HG03097 (cell line): ENCODE results near the gene CYP3A7.
"Not testable (repeated sequence)": the region's sequence is repeated elsewhere in the genome, so short reads cannot be mapped to it uniquely, and the experiment has no call there.

ENCODE experiments used
- ATAC-seq: cut with Tn5 transposase; IDR thresholded peaks from one replicate; pipeline ENCODE4 v1.9.1; 2021; ENCODE audit not compliant: unreplicated experiment, low FRiP score

Gene CYP3A7

DNA sequence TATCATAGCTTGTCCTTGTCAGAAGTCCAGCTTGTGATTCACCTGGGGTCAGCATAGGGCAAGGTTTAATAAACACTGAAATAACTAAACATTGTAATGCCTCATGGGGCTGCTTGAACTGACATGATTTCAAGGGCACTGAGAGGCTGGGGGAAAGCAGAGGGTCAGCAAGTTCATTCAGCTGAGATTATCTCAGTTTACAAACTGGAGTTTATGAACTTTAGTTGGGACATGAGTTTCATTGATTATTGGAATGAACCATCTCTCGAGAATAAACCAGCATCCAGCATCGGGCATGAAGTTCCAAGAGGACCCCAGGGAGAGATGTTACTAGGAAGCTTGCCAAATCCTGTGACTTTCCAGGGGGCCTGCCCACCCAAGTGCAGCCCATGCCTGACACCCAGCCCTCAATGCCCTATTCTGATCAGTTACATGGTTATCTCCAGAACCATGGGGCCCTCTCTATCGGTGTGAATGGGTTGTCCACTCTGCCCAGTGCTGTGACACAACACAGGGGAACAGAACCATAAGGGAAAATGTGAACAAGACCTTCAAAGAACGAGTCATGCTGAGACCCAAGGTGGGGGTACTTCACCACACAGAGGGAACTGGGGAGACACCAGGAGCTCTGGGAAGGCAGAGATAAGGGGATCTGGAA lies 7.9 kb upstream of the CYP3A7 start:
- no peak for ATAC-seq

DNA sequence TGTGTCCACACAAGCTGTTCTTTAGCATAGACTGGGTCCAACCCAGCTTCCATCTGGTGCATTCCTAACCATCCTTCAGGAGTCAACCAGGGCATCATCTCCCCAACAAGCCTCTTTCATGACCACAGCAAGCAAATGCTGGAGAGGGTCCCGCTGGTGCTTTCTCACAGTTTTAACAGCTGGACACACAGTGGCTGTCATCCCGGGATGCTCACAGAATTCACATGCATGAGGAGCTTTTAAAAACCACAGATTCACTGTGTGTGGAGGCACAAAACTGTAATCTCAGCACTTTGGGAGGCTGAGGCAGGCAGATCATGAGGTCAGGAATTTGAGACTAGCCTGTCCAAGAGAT lies 6.4 kb upstream of the CYP3A7 start:
- no peak for ATAC-seq

DNA sequence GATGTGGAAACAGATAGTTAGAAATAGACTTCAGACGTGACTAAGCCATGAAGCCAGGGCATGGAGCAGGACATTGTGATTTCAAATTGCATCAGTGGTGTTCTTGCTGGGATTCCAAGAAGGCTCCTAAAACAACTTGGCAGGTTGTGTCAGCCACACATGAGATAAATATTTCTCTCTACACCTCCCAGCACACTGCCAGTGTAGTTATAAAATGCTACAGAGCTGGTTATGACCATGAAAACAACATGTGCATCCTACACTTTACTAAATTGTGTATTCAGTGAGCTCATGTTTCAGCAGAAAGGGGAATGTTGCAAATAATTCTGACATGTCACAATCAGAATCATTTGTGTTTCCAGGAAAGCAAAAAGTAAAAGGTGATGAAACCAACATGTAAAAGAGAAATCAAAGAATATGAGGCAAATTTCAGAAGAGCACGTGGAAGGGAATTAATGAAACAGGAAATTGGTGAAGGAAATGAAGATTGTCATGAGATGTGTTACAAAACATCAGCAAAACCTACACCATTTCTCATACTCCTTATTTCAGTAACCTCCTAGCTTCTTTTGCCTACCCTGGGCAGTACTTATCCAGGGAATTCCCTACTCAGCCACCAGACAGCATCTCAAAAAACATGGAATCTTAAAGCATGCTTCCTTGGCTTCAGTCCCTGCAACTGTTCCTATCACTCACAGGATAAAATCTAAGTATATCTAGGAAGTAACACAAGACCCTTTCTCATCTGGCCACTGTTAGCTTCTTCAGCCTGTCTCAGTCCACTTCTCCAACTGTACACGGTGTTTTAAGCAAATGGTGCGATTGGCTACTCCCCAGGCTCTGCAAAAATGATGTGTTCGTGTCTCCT lies 5.8 kb upstream of the CYP3A7 start:
- ATAC-seq, result no peak

DNA sequence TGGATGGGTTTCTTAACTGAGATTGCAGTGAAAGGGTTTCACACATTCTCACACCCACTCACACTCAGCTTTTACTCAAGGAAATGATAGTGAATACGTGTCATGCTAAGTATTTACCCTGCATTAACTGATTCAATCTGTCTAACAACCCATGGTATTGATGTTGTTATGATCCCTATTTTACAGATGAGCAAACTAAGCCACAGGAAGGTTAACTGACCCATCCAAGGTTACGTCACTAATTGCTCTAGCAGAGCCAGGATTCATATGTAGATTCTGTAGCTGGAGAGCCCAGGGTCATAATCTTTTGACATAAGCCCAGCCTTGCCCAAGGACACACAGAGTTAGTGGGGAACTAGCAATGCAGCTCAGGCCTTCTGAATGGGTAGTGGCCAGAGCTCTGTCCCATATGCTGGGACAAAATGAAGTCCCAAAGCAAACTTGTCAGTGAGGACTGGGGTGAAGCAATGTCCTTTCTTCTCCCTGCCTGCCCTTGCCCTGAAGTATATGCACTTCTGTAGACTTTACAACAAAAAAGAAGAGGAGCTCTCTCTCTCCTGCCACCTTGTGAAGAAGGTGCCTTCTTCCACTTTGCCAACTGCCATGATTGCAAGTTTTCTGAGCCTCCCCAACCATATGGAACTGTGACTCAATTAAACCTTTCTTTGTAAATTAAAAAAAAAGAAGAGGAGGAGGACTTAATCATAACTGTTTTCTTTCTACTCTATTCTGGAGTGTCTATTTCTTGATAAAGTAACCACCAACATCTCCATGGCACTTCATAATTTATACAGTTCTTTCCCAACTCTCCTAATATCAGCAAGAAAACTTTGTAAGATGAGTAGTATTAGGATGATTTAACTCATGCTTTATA lies 4.9 kb upstream of the CYP3A7 start:
- ATAC-seq, result no peak

DNA sequence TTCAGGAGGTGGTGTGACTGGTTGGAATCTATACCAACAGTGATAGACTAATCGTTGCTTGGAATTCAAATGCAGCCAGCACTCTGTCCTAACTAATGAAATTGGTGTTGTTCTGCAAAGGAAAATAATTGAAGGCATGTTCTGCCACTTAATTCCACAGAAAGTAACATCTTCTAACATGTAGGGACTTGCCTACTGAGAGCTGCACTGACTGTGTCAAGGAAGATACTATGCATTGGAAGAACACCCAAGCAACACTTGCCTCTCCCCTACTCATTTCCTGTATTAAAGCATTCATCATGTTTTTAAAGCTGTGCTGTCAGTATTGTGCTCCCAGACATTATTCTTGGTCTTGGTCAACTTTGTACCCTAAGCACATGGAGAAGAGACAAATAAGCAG lies 2.7 kb upstream of the CYP3A7 start:
- no peak for ATAC-seq

DNA sequence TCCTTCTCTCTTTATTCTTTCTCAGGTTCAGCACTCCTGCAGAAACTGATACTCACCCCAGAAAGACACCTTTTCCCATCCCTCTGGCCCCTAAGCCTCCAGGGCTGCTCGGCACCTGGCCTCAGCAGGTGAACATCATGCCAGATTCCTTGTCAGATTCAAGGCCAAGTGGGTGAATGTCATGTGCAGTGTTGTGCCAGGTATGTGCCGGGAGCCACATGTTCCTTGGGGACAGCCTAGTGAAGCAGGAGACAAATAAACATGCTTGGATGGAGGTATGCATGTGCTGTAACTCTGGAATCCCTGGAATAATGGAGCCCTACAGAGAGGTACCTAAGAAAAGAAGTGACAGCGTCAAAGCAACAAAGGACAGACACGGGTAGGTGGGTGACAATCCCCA lies 1.7 kb upstream of the CYP3A7 start:
- ATAC-seq, result not testable (repeated sequence)

DNA sequence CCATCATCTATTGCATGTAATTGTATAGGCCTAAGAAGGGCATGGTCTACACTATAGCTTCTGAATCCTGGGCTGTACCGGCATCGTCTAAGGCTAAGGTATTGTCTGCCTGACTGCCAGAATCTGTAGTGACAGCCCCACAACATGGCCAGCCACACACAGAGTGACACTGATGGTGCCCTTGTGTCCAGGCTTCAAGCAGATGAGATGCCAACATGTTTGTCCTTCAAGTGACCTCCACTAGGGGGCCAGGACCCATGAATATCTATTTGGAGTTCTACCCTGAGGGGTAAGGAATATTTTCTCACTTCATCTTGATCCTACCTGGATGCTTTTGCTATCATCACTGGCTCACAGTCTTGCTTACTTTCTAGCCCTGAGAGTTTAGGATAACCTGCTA lies 1.5 kb downstream of the CYP3A7 start:
- no peak for ATAC-seq

DNA sequence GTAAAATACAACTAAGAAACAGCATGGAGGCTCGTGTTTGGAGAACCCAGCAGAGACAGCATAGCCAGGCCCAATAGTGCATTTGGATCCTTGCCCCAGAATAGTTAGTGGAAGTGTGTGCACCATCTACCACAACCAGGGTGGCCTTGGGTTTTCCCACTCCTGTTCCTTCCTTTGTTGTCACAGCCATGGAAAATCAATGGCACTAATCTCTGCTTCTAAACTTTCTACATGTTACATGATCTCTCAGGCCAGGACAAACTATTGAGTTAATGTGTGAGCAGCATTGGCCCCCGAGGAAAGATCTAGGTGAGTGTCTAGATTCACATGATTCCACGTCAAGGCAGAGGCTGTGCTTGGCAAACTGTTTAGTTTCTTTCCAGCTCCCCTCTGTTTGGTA lies 2.0 kb downstream of the CYP3A7 start:
- no peak for ATAC-seq

DNA sequence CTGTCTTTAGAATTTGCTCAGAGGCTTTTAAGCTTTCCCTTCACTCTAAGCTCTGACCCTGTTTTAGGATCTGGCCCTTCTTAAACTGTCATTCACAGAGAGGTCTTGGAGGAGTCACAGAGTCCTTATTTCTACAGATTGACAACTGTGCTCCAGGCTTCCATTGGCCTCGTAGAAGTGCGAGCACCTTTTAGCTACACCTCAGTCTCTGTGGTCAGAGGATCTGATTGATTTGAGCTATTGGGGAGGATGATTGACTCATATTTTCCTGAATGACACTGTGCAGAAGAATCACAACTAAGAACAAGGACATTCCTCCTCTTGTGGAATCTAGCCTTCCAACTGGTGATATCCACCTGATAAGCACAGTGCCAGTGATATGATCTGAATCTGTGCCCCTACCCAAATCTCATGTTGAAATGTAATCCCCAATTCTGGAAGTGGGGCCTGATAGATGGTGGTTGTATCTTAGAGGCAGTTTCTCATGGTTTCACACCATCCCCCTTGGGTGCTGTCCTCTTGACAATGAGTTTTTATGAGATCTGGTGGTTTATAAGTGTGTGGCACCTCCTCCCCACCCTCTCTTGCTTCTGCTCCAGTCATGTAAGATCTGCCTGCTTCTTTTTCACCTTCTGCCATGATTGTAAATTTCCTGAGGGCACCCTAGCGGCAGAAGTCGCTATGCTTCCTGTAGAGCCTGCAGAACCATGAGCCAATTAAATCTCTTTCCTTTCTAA lies 3.2 kb downstream of the CYP3A7 start:
- no peak for ATAC-seq

DNA sequence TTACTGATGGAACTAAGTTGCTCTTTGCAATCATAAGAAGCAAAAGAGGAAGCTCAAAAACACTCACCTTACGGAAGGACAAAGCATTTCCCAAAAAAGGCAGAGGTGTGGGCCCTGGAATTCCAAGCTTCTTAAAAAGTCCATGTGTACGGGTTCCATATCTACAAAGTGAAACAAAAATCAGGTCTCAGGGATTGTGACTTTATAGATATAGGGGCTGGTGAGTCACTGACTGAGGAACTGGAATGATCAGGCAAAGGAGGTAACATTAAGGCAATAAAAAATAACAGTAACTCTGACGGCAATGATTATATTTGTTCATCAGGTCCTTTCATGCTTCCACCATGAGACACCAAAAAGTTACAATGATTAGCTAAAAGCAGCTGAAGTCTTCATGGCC lies 4.0 kb downstream of the CYP3A7 start:
- ATAC-seq, result no peak

DNA sequence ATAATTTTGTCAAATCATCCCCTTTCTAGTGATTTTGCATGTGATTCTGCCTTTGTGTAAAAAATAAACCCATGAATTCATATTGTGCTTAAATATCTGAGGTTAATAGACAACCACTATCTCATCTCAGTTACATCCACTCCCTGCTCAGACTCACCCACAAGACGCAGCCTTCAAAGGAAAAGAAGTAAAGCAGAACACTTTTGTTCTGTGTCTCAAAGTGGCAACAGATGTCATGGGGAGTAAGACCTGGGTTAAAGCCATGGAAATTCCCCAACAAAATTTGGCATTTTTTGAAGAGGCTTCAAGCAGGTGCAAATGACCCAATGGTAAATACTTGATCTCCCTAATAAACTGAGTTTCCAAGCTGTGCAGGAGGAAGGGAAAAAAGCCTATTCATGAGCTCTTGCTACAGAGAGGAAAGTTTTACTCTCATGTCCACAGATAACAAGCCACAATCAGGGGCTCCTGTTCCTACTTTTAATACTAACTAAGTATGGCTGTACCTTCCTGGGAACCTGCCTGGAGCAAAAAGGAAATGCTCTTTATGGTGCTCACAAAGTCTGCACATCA lies 4.7 kb downstream of the CYP3A7 start:
- ATAC-seq, result no peak

DNA sequence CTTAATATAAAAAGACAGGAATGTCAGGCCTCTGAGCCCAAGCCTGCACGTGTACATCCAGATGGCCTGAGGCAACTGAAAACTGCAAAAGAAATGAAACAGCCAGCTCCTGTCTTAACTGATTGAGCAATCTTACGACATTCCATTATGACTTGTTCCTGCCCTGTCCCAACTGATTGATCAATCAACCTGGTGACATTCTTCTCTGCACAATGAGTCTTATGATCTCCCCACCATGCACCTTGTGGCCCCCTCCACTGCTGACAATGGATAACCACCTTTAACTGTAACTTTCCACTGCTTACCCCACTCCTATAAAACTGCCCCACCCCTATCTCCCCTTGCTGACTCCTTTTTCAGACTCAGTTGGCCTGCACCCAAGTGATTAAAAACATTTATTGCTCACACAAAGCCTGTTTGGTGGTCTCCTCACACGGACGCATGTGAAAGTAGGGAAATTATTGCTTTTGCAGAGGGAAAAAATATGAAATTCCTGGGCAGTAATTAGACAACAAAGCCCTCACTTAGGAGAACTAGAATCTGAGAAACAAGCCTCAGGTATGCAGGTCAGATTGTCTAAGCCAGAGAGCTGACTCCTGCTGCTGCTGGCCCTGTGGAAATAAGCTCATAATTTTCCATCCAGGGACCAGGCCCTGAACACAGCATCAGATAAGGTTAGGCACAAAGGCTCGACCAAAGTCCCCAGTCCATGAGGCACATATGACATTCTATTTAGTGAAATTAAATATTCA lies 5.3 kb downstream of the CYP3A7 start:
- no peak for ATAC-seq

DNA sequence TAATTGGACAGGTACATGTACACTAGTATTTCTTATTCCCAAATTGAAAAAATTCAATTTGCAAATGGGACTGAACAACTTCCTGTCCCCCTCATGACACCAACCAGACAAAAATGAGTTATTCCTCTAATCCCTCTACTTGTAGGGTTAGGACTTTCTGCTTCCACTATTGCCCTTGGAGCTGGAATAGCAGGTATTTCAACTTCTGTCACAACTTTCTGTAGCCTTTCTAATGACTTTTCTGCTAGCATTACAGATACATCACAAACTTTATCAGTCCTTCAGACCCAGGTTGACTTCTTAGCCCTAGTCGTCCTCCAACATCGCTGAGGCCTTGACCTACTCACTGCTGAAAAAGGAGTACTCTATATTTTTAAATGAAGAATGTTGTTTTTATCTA lies 6.4 kb downstream of the CYP3A7 start:
- no peak for ATAC-seq

DNA sequence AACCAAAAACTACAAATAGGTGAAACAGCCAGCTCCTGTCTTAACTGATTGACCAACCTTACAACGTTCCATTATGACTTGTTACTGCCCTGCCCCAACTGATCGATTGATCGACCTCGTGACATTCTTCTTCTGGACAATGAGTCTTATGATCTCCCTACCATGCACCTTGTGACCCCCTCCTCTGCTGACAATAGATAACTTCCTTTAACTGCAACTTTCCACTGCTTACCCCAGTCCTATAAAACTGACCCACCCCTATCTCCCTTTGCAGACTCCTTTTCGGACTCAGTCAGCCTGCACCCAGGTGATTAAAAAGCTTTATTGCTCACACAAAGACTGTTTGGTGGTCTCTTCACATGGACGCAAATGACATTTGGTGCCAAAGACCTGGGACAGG lies 11.8 kb downstream of the CYP3A7 start:
- not testable (repeated sequence) for ATAC-seq

DNA sequence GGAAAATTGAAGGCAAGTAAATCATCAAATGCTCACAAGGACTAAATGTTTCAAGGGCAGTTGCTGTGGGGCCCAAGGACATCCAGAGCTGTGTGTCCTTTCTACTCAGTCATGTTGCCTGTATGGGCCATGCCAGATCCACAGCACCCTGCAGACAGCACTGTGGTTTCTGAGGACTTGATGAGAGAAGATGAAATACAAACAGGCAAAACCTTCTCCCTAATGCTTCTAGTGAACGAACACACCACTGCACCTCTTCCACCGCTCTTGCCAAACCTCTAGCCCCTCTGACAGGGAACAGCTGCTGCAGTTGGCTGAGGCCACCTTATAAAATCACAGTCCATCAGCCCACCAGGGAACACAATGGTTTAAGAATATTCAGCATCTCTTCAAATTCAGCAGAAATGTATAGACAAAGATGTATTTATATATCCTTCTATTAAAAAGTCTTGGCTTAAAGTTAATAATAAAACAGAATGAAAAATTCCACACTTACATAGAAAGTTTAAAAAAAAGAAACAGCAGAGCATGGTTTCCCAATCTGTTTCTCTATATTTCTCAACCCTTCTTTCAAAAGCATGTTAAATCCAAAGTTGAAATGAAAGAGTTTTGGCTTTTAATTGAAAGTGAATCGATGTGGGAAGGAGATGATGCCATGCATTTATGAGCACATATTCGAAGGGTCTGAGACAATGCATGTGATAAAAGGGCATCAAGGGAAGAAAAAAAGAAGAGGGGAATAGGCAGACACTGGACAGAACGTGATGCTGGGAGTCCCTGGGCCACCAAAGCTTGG lies 14.0 kb downstream of the CYP3A7 start:
- no peak for ATAC-seq

DNA sequence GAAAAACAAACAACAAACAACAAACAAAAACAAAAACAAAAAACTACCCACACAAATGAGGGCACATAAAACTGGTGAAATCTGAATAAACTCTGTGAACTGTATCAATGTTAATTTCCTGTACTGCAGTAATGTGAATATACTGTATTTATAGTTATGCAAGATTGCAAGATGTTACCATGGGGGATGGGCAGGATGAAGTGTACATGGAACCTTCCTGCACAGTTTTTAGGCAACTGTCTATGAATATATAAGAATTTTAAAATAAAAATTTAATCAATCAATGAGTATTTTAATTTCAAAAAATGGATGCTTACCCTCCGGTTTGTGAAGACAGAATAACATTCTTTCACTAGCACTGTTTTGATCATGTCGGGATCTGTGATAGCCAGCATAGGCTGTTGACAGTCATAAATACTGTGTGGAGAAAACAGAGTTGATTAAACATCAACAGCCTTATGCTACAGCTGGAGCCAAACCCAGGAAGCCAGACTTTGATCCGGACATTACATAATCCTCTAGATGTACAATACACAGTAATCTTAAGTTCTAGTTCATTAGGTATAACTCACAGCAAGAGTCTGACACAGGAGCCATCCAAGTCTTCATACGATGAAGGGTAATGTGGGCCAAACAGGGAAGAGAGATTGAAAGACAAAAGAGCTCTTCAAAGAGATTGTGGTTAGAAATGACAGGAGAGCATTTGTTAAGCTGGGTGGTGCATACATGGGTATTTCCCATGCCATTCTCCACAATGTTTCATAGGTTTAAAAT lies 14.8 kb downstream of the CYP3A7 start:
- no peak for ATAC-seq

DNA sequence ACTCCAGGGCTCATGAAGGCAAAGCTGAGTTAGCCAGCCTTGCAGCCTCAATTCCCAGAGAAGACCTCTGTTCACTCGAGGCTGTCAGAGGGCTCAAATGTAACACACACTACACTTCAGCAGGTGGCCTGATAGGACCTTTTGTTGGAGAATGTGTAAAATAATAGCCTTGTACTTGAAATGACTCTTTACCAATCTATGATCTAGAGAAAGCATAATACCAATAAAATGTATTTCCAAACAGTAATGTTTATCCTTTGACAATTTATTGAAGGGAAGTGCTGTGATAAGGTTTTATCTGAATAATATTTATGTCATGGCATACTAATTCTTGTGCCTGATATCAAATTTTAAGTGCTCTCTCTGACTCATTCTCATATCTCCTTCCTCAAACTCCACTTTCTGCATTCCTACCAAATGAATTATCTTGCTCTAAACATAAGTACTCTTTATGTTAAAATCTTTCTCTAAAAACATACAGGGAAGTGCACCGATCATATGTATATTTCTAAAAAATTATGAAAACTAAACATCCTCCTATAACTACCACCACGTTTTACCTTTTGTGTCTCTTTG lies 20.9 kb downstream of the CYP3A7 start:
- ATAC-seq, result no peak
